HepG2 (cell line): ENCODE measurements around the gene CMYA5. TPM values are rescaled to one million over a fixed set of nuclear protein-coding genes. Genes with fewer than 3 reads are reported as not detected.
A peak's percentile ranks its signal among the peaks of the same experiment; 100 is the strongest.

ENCODE experiments used
- ATAC-seq: fragments of 200-7000 bp; cut with Tn5 transposase; 3 replicates; pipeline ENCODE4 v1.9.1; 2020; ENCODE audit warnings: mild to moderate bottlenecking, moderate library complexity
- BruUV-seq: library from RNA; stranded (reverse); fragments of 400-500 nt; replicated peaks from 2 replicates; lab custom pipeline; 2021; lab: Mats Ljungman, UMichigan
- CTCF ChIA-PET: fragments of 300-600 bp; formaldehyde crosslinking; extraction: SDS; loops from one replicate; lab custom pipeline; 2021; ENCODE audit warnings: low total read pairs, inconsistent platforms, low intra/inter-chr PET ratio; lab: Yijun Ruan, JAX
- POLR2A ChIA-PET: fragments of 350-600 bp; sonication (Branson Sonifier 250); formaldehyde crosslinking; loops from one replicate; lab custom pipeline; 2020; ENCODE audit warnings: antibody characterized with exemption, inconsistent platforms; lab: Yijun Ruan, JAX
- DNase-seq: peaks from one replicate; pipeline ENCODE4 v3.0.0-alpha.2; 2015; ENCODE audit warnings: low spot score
- FAIRE-seq: peaks from 3 replicates; lab custom pipeline; 2011; peaks lifted over from hg19 to GRCh38; lab: Jason Lieb, UNC
- H2AFZ ChIP-seq: one replicate; pipeline ENCODE4 v1.6.1; 2011; ENCODE audit warnings: low read length, inconsistent platforms
- H3K27ac ChIP-seq: fragments of 300-600 bp; 3 replicates; pipeline ENCODE4 v1.8.0; 2011; ENCODE audit warnings: mixed run types, mild to moderate bottlenecking, mixed read lengths, low read length, inconsistent platforms; ENCODE audit not compliant: insufficient read depth; ENCODE audit errors: extremely low read length
- H3K27me3 ChIP-seq, 2 experiments: fragments of 200-600 bp in 1 of 2; 2 replicates in 1 of 2; 3 replicates in 1 of 2; pipeline versions ENCODE4 v1.6.0 to v1.8.0; 2011; ENCODE audit warnings: low read length in 2 of 2, mild to moderate bottlenecking in 2 of 2, moderate library complexity in 2 of 2, inconsistent platforms in 1 of 2; ENCODE audit not compliant: insufficient read depth in 2 of 2, control insufficient read depth in 1 of 2
- H3K36me3 ChIP-seq, 2 experiments: fragments of 200-600 bp in 1 of 2; replicated peaks in 1 of 2; 2 replicates in 1 of 2; 3 replicates in 1 of 2; pipeline versions ENCODE4 v1.5.1 to v1.8.0; 2011; ENCODE audit warnings: low read length in 2 of 2, inconsistent platforms in 1 of 2; ENCODE audit not compliant: insufficient read depth in 2 of 2, control insufficient read depth in 1 of 2
- H3K4me1 ChIP-seq: 2 replicates; pipeline ENCODE4 v1.5.1; 2012; ENCODE audit warnings: low read length, inconsistent platforms; ENCODE audit not compliant: insufficient read depth
- H3K4me2 ChIP-seq: 2 replicates; pipeline ENCODE4 v1.6.0; 2011; ENCODE audit warnings: low read depth, low read length, inconsistent platforms
- H3K4me3 ChIP-seq, 3 experiments: fragments of 200-600 bp in 1 of 3; sonication (generic), shearing (Covaris generic) in 1 of 3; replicated peaks in 1 of 3; 2 replicates each; pipeline ENCODE4 v1.5.1; 2011 to 2016; ENCODE audit warnings: low read length in 3 of 3, inconsistent platforms in 2 of 3, low read depth in 2 of 3, mild to moderate bottlenecking in 2 of 3, control low read depth in 1 of 3, mixed read lengths in 1 of 3; ENCODE audit not compliant: insufficient read depth in 1 of 3
- H3K79me2 ChIP-seq: one replicate; pipeline ENCODE4 v1.6.1; 2011; ENCODE audit warnings: low read length, inconsistent platforms; ENCODE audit not compliant: insufficient read depth
- H3K9ac ChIP-seq: 2 replicates; pipeline ENCODE4 v1.6.0; 2011; ENCODE audit warnings: mild to moderate bottlenecking, low read depth, low read length, inconsistent platforms; ENCODE audit not compliant: insufficient read depth
- H3K9me3 ChIP-seq: 2 replicates; pipeline ENCODE4 v1.5.1; 2012; ENCODE audit warnings: mild to moderate bottlenecking, low read length
- H4K20me1 ChIP-seq: 2 replicates; pipeline ENCODE4 v1.6.0; 2011; ENCODE audit warnings: inconsistent platforms, mild to moderate bottlenecking, low read length, moderate library complexity; ENCODE audit not compliant: insufficient read depth
- CENPT ChIP-seq: sonication (generic); formaldehyde crosslinking; IDR thresholded peaks from 2 replicates; pipeline ENCODE4 v1.8.0; 2022; ENCODE audit warnings: low read depth, mild to moderate bottlenecking, moderate library complexity, missing genetic modification reagents
- FIP1L1 ChIP-seq: fragments of 200-400 bp; formaldehyde crosslinking; IDR thresholded peaks from 2 replicates; pipeline ENCODE4 v1.6.1; 2018; ENCODE audit warnings: low read depth, mild to moderate bottlenecking, low read length, moderate library complexity, borderline replicate concordance; ENCODE audit not compliant: insufficient read depth
- MAFF ChIP-seq: IDR thresholded peaks from 2 replicates; pipeline ENCODE4 v1.6.1; 2011; ENCODE audit warnings: low read depth, low read length, improper control_type of control experiment
- MAFK ChIP-seq, 2 experiments: IDR thresholded peaks in 1 of 2; conservative IDR thresholded peaks in 1 of 2; 2 replicates each; pipeline ENCODE4 v1.6.1; 2011; ENCODE audit warnings: improper control_type of control experiment in 2 of 2, low read length in 2 of 2
- POLR2G ChIP-seq: fragments of 200-400 bp; formaldehyde crosslinking; IDR thresholded peaks from 2 replicates; pipeline ENCODE4 v1.6.1; 2018; ENCODE audit warnings: mild to moderate bottlenecking, low read depth, low read length, moderate library complexity
- ZFP82 ChIP-seq: sonication (generic); formaldehyde crosslinking; IDR thresholded peaks from 2 replicates; pipeline ENCODE4 v1.5.1; 2020; ENCODE audit warnings: mild to moderate bottlenecking, missing genetic modification reagents, borderline replicate concordance
- ZFP91 ChIP-seq: sonication (generic); formaldehyde crosslinking; IDR thresholded peaks from 2 replicates; pipeline ENCODE4 v1.9.0; 2022; ENCODE audit warnings: missing genetic modification reagents, mild to moderate bottlenecking, borderline replicate concordance
- ZKSCAN1 ChIP-seq: fragments of 150-350 bp; IDR thresholded peaks from 2 replicates; pipeline ENCODE4 v1.6.1; 2014; ENCODE audit warnings: low read length
- WGBS: methylation state at CpG from one replicate; pipeline ENCODE4 v1.1.6; 2017; ENCODE audit warnings: low lambda C conversion rate; 5-methylcytosine and 5-hydroxymethylcytosine counted together
- in situ Hi-C: cut with HindIII; loops from 2 replicates; pipeline ENCODE4 v1.10.0; 2017; ENCODE audit warnings: low pct_unique_long_range_greater_than_20kb; ENCODE audit not compliant: extremely low pct_ligation_motif_present
- intact Hi-C: fragments of 100-400 bp; cut with micrococcal nuclease; formaldehyde crosslinking; loops from one replicate; pipeline ENCODE4 v1.10.0; 2022; ENCODE audit not compliant: unreplicated experiment
- polyA plus RNA-seq, 8 experiments: library from polyadenylated mRNA; depleted of rRNA in 3 of 8; stranded (reverse) in 7 of 8; unstranded in 1 of 8; fragments of >200 nt; fragmentation: Illumina TruSeq in 4 of 8; extraction: Trizol in 4 of 8; gene quantifications; 2 replicates each; pipeline versions ENCODE4 v1.2.1 to v1.2.3, GENCODE V29; 2011 to 2016; ENCODE audit warnings: low read depth in 4 of 8, missing spikeins in 1 of 8, mixed read lengths in 1 of 8; ENCODE audit not compliant: insufficient read depth in 1 of 8
- total RNA-seq, 5 experiments: library from RNA; depleted of rRNA; stranded (reverse); fragments of >200 nt; fragmentation: Illumina TruSeq; extraction: Trizol; gene quantifications; 2 replicates each; pipeline ENCODE4 v1.2.3, GENCODE V29; 2016; ENCODE audit warnings: low read depth in 1 of 5
- TF ChIP-seq, protein P1 (sequence below): sonication (generic); formaldehyde crosslinking; IDR thresholded peaks from 2 replicates; pipeline ENCODE4 v1.4.0; 2020; ENCODE audit warnings: missing genetic modification reagents

CMYA5 gene
- total and polyA plus RNA-seq, 2 of the 13 experiments (the other 11 are each of a cell fraction or from before 2014, with no cell fraction given) = 0.13 to 0.51 TPM

DNA sequence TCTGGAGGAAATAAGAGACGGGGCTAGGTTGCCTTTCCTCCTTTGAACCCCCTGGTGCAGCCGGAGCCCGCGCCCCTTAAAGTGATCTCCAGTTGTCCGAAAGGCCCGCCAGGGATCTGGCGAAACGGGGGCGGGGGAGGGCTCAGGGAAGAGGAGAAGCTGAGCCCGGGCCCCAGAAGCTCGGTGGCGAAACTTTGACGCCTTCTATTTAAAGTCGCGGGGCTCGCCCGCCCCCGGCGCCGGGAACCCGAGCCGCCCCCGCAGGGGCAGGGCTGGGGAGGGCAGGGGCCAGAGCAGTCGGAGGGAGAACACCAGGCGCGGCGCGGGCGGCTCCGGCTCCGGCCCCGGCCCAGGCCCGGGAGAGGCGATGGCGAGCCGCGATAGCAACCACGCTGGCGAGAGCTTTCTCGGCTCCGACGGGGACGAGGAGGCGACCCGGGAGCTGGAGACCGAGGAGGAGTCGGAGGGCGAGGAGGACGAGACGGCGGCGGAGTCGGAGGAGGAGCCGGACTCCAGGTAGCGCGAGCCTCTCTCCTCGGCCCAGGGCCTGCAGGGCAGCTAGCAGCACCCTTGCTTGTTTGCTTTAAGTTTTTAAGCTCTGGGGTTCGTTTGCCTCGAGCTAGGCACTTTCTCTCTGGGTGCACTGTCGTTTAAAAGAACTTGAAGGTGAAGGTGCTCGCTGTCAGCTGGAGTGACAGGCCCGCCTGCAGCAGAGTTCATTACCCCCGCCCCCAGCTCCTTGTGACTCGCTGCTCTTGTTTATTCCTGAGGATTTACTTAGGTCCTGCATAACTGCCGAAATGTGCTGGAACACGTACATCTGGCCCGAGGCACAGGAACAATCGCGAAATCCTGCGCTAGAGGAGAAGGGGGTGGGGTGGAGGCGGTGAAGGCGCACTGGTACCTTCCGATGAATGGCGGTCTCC, at the start of gene CMYA5 (continued):
- no peak for TF ChIP-seq ZFP82 (CRISPR knock-in tag)
- peak; percentile 14; the same call in 1 of the 2 replicates for TF ChIP-seq POLR2G
- TF ChIP-seq, protein P1, sequence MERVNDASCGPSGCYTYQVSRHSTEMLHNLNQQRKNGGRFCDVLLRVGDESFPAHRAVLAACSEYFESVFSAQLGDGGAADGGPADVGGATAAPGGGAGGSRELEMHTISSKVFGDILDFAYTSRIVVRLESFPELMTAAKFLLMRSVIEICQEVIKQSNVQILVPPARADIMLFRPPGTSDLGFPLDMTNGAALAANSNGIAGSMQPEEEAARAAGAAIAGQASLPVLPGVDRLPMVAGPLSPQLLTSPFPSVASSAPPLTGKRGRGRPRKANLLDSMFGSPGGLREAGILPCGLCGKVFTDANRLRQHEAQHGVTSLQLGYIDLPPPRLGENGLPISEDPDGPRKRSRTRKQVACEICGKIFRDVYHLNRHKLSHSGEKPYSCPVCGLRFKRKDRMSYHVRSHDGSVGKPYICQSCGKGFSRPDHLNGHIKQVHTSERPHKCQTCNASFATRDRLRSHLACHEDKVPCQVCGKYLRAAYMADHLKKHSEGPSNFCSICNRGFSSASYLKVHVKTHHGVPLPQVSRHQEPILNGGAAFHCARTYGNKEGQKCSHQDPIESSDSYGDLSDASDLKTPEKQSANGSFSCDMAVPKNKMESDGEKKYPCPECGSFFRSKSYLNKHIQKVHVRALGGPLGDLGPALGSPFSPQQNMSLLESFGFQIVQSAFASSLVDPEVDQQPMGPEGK (CRISPR knock-in tag) = peak; percentile 60
- peak; percentile 54; the same call in 1 of the 2 replicates for TF ChIP-seq ZFP91 (CRISPR knock-in tag)
- no peak for TF ChIP-seq CENPT (CRISPR knock-in tag)
- TF ChIP-seq, all 625 proteins: peak for 8

DNA sequence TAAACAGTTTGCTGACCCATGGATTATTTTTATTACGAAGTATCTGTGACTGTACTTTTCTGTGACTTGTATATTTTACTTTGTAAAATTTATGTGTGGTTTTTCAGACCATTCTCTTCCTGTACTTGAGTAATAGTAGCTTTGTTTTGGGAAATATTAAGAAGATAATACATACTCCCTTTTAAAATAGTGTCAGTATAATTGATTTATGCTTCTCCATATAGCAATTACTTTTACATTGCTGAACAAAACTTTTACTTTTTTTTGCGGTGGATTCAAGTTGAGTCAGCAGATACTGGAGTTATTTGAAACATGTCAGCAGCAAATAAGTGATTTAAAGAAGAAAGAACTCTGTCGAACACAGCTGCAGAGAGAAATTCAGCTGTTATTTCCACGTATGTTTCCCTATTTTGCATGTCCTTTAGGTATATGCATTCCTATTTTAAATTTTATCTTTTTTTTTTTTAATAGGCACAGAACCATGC, 49.0 kb upstream of the CMYA5 start:
- ChIA-PET CTCF (no interaction called here), POLR2A (no interaction called here)
- WGBS = 94% methylated on average over 4 of the region's 4 CpGs
- in situ Hi-C loops (no loop called here), intact Hi-C loops (no loop called here)
- H3K36me3 ChIP-seq = peaks cover 5 to 52% of the 10 kb centered on the region in 2 experiments
- peaks cover 8% of the 10 kb centered on the region for H3K79me2 ChIP-seq
- H3K9me3 ChIP-seq = no peaks in the 10 kb centered on the region
- no peak overlapping the region for H3K9ac ChIP-seq
- FAIRE-seq = no peak
- no peak overlapping the region for H3K4me3 ChIP-seq
- H4K20me1 ChIP-seq = no peaks in the 10 kb centered on the region
- ATAC-seq = no peak
- TF ChIP-seq FIP1L1 (no peak), MAFF (peak; percentile 63), MAFK (conservative IDR thresholded peaks at IDR 0.05 in 1 of 2, IDR thresholded peaks at IDR 0.05 in 1 of 2; ENCODE audit: low read length in 2 of 2) (peak; percentile 24 to 67; a peak in 2 of 4 replicates), ZKSCAN1 (no peak)
- no peak overlapping the region for H2AFZ ChIP-seq
- H3K4me2 ChIP-seq = no peak overlapping the region
- H3K27ac ChIP-seq = no peak overlapping the region
- no peak for DNase-seq
- no peaks in the 10 kb centered on the region for H3K27me3 ChIP-seq
- no peaks in the 10 kb centered on the region for H3K4me1 ChIP-seq
- no TSS peak for BruUV-seq
